GM10266 (cell line): ENCODE data around the gene KCNS3.
A peak's percentile ranks its signal among the peaks of the same experiment; 100 is the strongest.

Experiments used
- DNase-seq: peaks from one replicate; pipeline ENCODE4 v3.0.0; 2012; ENCODE audit errors: extremely low spot score
- TF ChIP-seq, protein P1 (sequence below): IDR thresholded peaks from 2 replicates; pipeline ENCODE4 v1.5.1; 2012; ENCODE audit warnings: mild to moderate bottlenecking, low read depth; ENCODE audit not compliant: control insufficient read depth, insufficient read depth; ENCODE audit errors: missing control alignments

The KCNS3 gene

DNA sequence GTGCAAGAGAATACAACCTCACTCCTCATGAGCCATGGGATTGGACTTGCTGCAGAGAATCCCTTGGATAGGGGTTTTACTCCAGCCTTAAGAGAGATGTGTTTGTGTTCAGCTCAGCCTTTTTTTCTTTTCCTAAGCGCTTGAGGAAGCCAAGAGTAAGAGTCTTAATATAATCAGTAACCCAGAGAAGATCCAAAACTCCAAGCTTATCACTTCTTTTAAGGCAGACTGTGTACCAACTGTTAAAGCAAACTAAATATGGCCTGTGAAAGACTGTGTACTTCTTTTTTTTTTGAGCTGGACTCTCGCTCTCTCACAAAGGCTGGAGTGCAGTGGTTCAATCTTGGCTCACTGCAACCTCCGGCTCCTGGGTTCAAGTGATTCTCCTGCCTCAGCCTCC is 31.8 kb upstream of the KCNS3 start:
- TF ChIP-seq, protein P1, sequence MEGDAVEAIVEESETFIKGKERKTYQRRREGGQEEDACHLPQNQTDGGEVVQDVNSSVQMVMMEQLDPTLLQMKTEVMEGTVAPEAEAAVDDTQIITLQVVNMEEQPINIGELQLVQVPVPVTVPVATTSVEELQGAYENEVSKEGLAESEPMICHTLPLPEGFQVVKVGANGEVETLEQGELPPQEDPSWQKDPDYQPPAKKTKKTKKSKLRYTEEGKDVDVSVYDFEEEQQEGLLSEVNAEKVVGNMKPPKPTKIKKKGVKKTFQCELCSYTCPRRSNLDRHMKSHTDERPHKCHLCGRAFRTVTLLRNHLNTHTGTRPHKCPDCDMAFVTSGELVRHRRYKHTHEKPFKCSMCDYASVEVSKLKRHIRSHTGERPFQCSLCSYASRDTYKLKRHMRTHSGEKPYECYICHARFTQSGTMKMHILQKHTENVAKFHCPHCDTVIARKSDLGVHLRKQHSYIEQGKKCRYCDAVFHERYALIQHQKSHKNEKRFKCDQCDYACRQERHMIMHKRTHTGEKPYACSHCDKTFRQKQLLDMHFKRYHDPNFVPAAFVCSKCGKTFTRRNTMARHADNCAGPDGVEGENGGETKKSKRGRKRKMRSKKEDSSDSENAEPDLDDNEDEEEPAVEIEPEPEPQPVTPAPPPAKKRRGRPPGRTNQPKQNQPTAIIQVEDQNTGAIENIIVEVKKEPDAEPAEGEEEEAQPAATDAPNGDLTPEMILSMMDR: no peak
- no peak for DNase-seq

DNA sequence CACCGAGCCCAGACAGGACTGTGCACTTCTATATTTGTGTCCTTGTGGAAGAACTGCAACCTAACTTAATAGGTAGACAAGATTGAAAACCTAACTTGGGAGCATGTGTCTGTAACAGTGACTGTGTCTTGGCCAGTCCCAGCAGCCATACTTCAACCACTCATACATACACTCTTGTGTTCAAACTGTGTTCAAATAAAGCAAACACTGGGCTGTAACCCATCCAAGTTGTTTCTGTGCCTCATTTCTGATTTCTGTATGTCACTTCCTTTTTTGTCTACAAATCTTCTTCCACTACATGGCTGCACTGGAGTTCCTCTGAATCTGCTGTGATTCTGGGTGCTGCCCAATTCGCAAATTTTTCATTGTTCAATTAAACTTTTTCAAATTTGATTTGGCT is 31.2 kb upstream of the KCNS3 start:
- no peak for DNase-seq
- TF ChIP-seq, protein P1: no peak

DNA sequence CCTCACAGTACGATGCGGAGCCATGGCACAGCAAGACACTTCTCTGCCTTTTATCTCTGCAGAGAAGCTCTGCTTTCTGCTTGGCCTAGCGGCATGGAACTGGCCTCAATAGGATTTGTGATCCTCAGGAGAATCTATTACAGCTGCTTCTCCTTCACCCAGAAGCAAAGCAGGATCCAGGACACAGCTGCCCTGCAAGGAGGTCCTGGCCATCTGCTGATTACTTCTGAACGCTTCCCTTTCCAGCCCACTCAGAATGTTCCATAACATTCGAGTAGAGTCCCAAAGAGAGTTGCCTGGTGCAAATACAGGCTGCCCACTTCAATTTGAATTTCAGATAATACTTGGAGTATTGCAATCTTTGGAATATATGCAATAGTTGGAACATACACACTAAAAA is 29.2 kb upstream of the KCNS3 start:
- TF ChIP-seq, protein P1: no peak
- no peak for DNase-seq

DNA sequence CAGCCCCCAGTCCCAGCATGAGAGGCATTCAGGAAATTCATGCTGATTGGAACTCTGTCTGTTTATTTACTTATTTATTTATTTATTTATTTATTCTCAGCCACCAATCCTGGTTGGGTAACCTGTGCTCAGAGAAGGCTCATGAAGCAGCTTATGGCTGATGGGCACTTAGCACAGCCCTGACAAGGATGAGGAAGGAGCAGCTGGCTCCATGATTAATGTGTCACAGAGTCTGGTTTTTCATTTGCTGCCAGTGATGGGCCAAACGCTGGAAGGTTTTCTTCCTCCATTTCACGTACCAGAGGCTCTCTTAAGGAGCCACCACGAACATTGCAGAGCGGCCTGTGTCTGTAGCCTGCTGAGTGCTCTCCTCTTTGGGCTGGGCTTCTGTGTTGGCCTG is 28.3 kb upstream of the KCNS3 start:
- no peak for DNase-seq
- TF ChIP-seq, protein P1: no peak

DNA sequence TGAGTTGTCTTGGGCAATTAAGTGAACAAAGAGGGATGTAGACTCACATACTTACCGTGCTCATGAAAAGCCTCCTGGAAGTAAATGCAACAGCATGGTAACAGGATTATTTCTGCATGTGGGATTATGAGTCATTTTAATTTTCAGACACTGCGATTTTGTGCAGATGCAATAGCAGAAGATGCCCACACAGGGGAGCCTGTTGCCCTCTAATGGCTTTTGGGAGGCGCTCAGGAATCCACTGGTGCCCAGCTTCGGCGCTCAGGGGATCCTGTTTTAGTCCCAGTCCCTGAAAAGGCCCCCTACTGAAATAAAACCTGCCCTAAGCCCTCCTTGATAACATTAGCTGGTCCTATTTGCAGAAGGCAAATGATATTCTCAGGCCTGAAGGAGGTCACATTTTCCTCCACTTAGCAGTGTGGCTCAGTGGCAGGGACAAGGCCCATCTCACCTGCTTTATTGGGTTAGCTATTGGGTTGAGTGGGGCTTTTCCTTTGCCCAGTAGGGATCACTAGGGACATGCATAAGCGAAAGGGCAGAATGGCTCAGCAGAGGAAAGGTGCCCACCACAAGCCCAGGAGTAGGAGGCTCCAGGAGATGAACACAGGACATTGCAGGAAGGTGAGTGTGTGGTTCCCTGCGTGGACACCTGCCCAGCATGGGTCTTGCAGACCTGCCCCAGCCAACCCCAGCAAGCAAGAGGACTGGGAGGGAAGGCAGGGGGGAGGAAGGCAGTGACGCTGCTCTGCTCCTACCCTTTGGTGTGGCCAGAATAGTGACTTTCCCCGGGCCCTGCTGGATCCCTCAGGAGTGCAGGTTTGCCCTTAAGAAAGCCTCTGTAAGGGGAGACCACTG is 26.5 kb upstream of the KCNS3 start:
- TF ChIP-seq, protein P1: peak; percentile 80
- peak; percentile 64 for DNase-seq

DNA sequence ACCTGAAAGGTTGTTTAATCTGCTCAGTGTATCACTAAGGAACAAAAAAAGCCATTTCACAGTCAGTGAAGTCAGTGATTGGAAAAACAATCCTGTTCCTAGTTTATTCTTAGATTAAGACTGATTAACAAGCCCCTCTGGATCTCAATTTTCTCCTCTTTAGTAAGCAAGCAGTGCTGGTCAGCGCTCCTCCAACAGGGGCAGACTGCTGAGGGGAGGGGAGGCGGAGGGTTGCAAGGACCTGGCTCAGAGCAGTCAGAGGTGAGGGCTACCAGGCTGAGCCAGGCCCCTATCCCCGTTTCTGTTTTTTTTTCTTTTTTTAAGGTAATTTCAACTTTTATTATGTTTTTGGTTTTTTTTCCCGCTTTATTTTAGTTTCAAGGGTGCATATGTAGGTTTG is 24.7 kb upstream of the KCNS3 start:
- TF ChIP-seq, protein P1: no peak
- DNase-seq: no peak

DNA sequence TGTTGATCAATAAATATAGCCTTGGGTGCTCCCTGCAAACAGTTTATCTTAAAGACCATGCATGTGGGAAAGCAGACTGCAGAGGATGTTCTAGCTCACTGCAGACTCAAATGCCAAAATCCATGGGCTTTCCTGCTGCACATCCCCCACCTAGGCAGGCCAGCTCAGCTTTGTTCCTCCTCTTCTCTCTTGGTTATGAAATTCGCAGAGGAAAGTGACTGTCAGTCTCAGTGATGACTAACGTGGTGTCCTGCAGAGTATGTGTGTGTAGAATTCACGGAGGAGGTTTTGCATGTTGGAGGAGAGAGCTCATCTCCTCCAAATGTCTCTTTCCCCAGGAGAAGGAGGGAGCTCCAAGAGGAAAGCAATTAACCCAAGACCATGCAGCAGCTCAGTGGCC is 21.4 kb upstream of the KCNS3 start:
- DNase-seq: no peak

More for the DNA sequence above, 21.4 kb upstream of the KCNS3 start:
- TF ChIP-seq, protein P1: no peak
